SK-N-MC (cell line): ENCODE measurements around the gene BBS12.

Source experiments
- DNase-seq: peaks from one replicate; pipeline ENCODE4 v3.0.0-alpha.2; 2011; ENCODE audit warnings: low read depth, low spot score
- H3K27ac ChIP-seq: fragments of 200-600 bp; sonication (generic); 2 replicates; pipeline ENCODE4 v1.5.1; 2016; ENCODE audit warnings: mixed run types
- H3K36me3 ChIP-seq: fragments of 200-600 bp; sonication (generic); 2 replicates; pipeline ENCODE4 v1.6.1; 2017; ENCODE audit warnings: antibody characterized with exemption, low read length, mixed read lengths; ENCODE audit not compliant: insufficient read depth
- H3K4me3 ChIP-seq: fragments of 200-600 bp; sonication (generic); 2 replicates; pipeline ENCODE4 v1.5.1; 2016
- H3K9ac ChIP-seq: fragments of 200-600 bp; sonication (generic); 2 replicates; pipeline ENCODE4 v1.8.0; 2017; ENCODE audit warnings: mixed run types, mixed read lengths; ENCODE audit not compliant: insufficient read length
- H3K9me3 ChIP-seq: fragments of 200-600 bp; sonication (generic); 2 replicates; pipeline ENCODE4 v1.6.1; 2017; ENCODE audit warnings: low read depth, mild to moderate bottlenecking, antibody characterized with exemption, low read length, moderate library complexity, mixed read lengths
- EZH2 ChIP-seq: fragments of 200-600 bp; sonication (generic); IDR thresholded peaks from one replicate; pipeline ENCODE4 v1.6.1; 2017; ENCODE audit warnings: antibody characterized with exemption
- FOXP2 ChIP-seq: optimal IDR thresholded peaks from 2 replicates; pipeline ENCODE3; 2011; ENCODE audit warnings: mild to moderate bottlenecking, moderate library complexity; ENCODE audit not compliant: insufficient read depth; ENCODE audit errors: extremely low read length, control extremely low read depth
- POLR2AphosphoS5 ChIP-seq: IDR thresholded peaks from 2 replicates; pipeline ENCODE4 v1.6.1; 2012; ENCODE audit warnings: mild to moderate bottlenecking, low read depth, low read length, borderline replicate concordance

BBS12 gene

DNA sequence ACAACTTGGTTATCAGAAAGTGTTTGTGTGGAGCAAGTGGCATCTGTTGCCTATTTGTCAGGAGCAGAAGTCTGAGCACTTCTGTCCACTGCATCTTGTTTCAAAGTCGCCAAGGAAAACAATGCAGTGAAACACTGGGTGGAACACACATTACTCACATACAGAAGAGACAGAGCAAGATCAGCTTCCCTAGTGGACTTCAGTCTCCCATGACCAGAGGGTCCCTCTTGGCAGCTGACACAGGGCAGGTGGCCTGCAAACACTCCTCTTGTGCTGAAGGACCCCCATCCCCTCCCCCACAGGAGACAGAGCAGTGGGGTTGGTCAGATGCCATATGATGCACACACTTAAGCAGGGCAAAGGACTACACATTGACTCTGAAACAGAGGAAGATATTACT, 3.6 kb upstream of the BBS12 start:
- Histone ChIP-seq H3K9ac (no peak overlapping the region), H3K36me3 (no peaks in the 10 kb centered on the region), H3K4me3 (no peak overlapping the region), H3K9me3 (no peaks in the 10 kb centered on the region), H3K27ac (no peak overlapping the region)
- no peak for TF ChIP-seq EZH2
- TF ChIP-seq POLR2AphosphoS5: no peak
- TF ChIP-seq FOXP2: no peak
- no peak for DNase-seq

DNA sequence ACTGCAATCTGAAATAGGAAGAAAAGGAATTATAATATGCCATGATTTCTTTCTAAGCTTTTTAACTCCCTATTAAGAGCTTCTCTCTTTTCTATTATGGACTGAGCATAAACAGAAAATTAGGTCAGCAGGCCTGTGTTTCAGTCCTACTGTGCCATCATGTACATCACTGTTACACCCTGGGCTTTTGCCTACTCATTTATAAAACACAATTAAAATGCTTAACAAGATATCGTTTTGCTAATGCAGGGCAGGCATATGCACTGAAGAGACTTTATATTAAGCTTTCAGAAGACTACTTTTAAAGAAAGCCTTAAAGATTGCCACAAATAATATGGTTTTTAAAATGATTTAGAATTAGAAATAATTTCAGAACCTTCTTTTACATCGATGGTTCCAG, 828 bp upstream of the BBS12 start:
- peak overlapping the region; percentile 55 for H3K9ac ChIP-seq
- H3K36me3 ChIP-seq: no peaks in the 10 kb centered on the region
- no peak overlapping the region for H3K27ac ChIP-seq
- H3K4me3 ChIP-seq: peak overlapping the region; percentile 96
- H3K9me3 ChIP-seq: no peaks in the 10 kb centered on the region
- DNase-seq: no peak
- TF ChIP-seq POLR2AphosphoS5 (no peak), FOXP2 (no peak), EZH2 (no peak)

DNA sequence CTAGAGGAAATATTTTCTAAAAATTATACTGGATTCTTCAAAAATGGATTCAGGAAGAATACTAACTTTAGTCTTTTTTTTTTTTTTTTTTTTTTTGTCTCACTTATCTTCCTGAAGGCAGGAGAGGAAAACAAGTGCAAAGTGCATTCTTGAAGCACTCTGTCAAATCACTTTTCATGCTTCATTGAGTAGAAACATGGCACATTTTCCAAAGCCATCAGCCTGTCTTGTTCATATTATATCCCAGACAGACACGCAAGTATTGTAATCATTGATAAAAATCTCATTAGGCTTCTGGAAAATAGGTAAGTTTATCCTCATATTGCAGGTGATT, 1.2 kb downstream of the BBS12 start:
- peak overlapping the region; percentile 96 for H3K4me3 ChIP-seq
- H3K36me3 ChIP-seq: no peaks in the 10 kb centered on the region
- H3K9ac ChIP-seq: peak overlapping the region; percentile 48
- DNase-seq: no peak
- TF ChIP-seq EZH2: no peak
- TF ChIP-seq FOXP2: no peak
- TF ChIP-seq POLR2AphosphoS5: no peak
- H3K27ac ChIP-seq: no peak overlapping the region
- H3K9me3 ChIP-seq: no peaks in the 10 kb centered on the region

DNA sequence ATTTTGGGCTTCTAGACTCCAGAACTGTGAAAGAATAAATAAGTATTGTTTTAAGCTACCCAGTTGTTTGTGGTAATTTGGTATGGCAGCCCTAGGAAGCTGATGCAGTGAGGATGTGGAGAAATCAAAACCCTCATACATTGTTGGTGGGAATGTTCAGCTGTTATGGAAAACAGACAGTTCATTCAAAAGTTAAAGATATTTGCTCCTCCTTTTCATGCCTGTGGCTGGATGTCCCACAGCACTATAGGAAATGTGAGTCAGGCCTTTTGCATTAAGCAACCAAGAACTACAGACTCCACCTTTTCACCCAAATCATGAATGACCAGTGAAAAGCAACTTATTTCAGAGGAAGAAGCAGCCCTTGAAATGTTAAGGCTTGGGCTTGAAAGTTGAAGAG, 6.7 kb downstream of the BBS12 start:
- Histone ChIP-seq H3K9me3 (no peaks in the 10 kb centered on the region), H3K36me3 (no peaks in the 10 kb centered on the region), H3K4me3 (no peak overlapping the region), H3K9ac (no peak overlapping the region), H3K27ac (no peak overlapping the region)
- TF ChIP-seq EZH2: no peak
- TF ChIP-seq FOXP2: no peak
- no peak for TF ChIP-seq POLR2AphosphoS5
- no peak for DNase-seq

DNA sequence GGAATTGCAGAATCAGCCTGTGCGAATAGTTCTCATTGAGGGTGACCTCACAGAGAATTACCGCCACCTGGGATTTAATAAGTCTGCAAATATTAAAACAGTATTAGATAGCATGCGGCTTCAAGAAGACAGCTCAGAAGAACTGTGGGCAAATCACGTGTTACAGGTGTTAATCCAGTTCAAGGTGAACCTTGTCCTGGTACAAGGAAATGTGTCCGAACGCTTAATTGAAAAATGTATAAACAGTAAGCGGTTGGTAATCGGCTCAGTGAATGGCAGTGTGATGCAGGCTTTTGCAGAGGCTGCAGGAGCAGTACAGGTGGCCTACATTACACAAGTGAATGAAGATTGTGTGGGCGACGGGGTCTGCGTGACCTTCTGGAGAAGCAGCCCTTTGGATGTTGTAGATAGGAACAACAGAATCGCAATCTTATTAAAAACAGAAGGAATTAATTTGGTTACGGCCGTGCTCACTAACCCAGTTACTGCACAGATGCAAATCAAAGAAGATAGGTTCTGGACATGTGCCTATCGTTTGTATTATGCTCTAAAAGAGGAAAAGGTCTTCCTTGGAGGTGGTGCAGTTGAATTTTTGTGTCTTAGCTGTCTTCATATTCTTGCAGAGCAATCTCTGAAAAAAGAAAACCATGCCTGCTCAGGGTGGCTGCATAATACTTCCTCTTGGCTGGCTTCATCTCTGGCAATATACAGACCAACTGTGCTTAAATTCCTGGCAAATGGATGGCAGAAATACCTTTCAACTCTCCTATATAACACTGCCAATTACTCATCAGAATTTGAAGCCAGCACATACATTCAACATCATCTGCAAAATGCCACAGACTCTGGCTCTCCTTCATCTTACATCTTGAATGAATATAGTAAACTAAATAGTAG, 10.7 kb downstream of the BBS12 start:
- Histone ChIP-seq H3K27ac (no peak overlapping the region), H3K36me3 (no peaks in the 10 kb centered on the region), H3K9me3 (no peaks in the 10 kb centered on the region), H3K9ac (no peak overlapping the region), H3K4me3 (no peak overlapping the region)
- no peak for DNase-seq
- TF ChIP-seq FOXP2: no peak
- TF ChIP-seq POLR2AphosphoS5: no peak
- no peak for TF ChIP-seq EZH2

DNA sequence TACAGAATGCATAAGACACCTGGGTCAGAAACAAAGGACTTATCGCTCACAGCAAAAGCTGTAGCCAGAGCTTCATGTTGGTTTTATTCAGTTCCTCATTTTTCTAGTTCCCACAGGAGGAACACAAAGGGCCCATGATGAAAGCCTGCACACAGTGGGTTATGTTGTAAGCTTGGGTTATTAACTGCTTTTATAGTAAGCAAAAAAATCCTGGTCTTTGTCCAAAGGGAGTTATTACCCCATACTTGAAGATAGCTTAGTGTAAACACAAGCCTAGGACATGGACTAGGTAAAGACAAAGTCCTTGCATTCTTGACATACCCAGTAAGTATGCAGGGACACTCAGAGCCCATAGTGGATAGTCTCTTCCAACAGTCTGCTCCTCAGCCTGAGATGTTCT, 11.7 kb downstream of the BBS12 start:
- no peak for DNase-seq
- Histone ChIP-seq H3K36me3 (no peaks in the 10 kb centered on the region), H3K4me3 (no peak overlapping the region), H3K27ac (no peak overlapping the region), H3K9ac (no peak overlapping the region), H3K9me3 (no peaks in the 10 kb centered on the region)
- TF ChIP-seq EZH2: no peak
- no peak for TF ChIP-seq FOXP2
- no peak for TF ChIP-seq POLR2AphosphoS5

DNA sequence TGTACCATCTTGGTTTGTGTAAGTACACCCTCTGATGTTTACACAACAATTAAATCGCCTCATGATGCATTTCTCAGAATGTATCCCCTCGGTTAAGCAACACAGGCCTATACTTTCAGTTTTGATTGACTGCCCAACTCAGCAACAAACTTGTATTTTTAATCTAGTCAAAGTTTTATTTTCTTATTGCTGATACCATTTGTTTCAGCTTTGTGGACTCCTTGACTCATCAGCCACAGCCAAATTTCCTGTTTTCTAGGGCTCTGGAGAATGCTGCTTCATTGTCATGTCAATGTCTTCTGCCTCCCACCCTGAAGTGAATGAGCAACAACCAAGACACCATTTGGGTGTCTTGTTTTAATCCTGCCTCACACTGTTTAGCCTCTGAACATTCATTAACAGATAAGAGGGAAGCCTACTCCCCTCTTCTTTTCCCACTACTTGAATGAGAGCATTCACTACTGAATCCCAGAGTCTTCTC, 14.0 kb downstream of the BBS12 start:
- no peaks in the 10 kb centered on the region for H3K9me3 ChIP-seq
- DNase-seq: no peak
- no peaks in the 10 kb centered on the region for H3K36me3 ChIP-seq
- TF ChIP-seq POLR2AphosphoS5 (no peak), EZH2 (no peak), FOXP2 (no peak)
- H3K4me3 ChIP-seq: no peak overlapping the region
- H3K27ac ChIP-seq: no peak overlapping the region
- H3K9ac ChIP-seq: no peak overlapping the region

DNA sequence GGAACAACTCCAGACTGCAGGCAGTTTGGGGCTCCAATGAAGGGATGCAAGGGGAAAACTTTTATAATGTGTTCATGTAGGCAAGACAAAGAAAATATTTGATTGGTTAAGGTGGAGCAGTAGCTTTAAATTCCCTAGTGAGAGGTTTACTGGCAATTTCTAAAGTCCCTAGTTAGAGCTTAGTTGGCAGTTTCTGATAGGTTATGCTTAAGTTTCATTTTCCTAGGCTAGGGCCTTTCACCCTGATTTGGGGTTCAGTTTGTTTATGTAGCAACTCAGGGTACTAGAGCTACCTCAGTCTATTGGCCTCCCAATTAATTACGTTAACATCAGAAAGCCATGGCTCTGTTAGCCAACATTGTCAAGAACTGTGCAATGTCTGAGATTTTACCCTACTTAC, 14.6 kb downstream of the BBS12 start:
- H3K27ac ChIP-seq: no peak overlapping the region
- no peak for DNase-seq
- no peak overlapping the region for H3K9ac ChIP-seq
- H3K4me3 ChIP-seq: no peak overlapping the region
- TF ChIP-seq FOXP2 (no peak), EZH2 (no peak), POLR2AphosphoS5 (no peak)
- H3K9me3 ChIP-seq: no peaks in the 10 kb centered on the region
- no peaks in the 10 kb centered on the region for H3K36me3 ChIP-seq

DNA sequence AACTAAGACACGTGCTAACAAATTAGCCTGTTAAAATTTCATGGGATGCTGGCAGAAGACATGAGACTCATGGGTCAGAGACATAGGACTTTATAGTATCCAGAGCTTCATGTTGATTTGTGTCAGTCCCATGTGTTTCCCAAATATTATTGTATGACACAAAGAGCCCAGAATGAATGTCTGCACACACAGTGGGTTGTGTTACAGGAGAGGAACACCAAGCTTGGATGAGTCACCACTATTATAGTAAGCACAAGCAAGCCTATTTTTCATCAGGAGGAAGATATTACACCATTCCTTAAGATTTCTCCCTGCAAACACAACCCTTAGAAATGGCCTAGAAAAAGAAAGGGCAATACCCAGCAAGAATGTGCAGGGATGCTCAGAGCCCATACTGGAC, 15.4 kb downstream of the BBS12 start:
- Histone ChIP-seq H3K36me3 (no peaks in the 10 kb centered on the region), H3K27ac (no peak overlapping the region), H3K4me3 (no peak overlapping the region), H3K9ac (no peak overlapping the region), H3K9me3 (no peaks in the 10 kb centered on the region)
- no peak for DNase-seq
- TF ChIP-seq FOXP2: no peak
- TF ChIP-seq EZH2: no peak
- TF ChIP-seq POLR2AphosphoS5: no peak
